Stimulated activated CD4-positive, alpha-beta T cell treated with anti-CD3 and anti-CD28 coated beads, Interleukin-12 subunit alpha, Interleukin-12 subunit beta, amount 100 ng/mL, for 48 hours (primary cell): ENCODE data around the gene WIPI1.
"Not testable (repeated sequence)": the region's sequence is repeated elsewhere in the genome, so short reads cannot be mapped to it uniquely, and the experiment has no call there.

Source experiments
- DNase-seq, 3 donors: peaks; one replicate each; pipeline ENCODE4 v3.0.0-alpha.2; 2020; ENCODE audit warnings: low read depth in 2 of 3, low spot score in 1 of 3

WIPI1 gene

GRCh38 chr17:68418876-68419275 is 38.4 kb downstream of the WIPI1 start:
- DNase-seq, result no peak

DNA sequence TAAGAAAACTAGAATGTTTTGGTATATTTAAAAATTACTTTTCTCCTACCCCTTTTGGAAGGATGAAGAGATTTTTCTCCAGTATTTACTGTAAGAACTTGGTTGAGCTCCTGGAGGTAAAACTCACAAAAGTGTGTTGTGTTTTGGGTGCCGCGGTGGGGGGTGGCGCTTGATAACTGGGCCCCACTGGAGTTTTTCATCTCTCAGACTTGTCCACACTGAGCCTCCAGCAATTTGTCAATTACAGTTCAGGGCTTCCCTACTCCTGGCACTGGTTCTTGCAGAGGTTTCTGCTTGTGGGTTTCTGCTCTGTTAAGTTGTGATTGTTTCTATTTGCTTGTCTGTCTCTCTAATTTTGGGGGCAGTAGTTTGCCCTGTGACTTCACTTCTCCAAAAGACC is 40.0 kb downstream of the WIPI1 start:
- DNase-seq, result no peak

DNA sequence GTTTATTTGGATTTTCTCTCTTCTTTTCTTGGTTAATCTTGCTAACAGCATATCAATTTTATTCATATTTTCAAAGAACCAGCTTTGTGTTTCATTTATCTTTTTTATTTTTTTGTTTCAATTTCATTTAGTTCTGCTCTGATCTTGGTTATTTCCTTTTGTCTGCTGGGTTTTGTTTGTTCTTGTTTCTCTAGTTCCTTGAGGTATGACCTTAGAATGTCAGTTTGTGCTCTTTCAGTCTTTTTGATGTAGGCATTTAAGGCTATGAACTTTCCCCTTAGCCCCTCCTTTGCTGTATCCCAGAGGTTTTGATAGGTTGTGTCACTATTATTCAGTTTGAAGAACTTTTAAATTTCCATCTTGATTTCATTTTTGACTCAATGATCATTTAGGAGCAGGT is 42.4 kb downstream of the WIPI1 start:
- not testable (repeated sequence) for DNase-seq

GRCh38 chr17:68413597-68414560 is 43.4 kb downstream of the WIPI1 start:
- peak in 2 of 3 donors; percentile 45 to 46 for DNase-seq

GRCh38 chr17:68407656-68408055 is 49.6 kb downstream of the WIPI1 start:
- DNase-seq, result not testable (repeated sequence)

- DNase-seq, result not testable (repeated sequence)
Observed at GRCh38 chr17:68403837-68404236, 53.5 kb downstream of the WIPI1 start.

- DNase-seq, result no peak
Observed at GRCh38 chr17:68403122-68403521, 54.2 kb downstream of the WIPI1 start.

DNA sequence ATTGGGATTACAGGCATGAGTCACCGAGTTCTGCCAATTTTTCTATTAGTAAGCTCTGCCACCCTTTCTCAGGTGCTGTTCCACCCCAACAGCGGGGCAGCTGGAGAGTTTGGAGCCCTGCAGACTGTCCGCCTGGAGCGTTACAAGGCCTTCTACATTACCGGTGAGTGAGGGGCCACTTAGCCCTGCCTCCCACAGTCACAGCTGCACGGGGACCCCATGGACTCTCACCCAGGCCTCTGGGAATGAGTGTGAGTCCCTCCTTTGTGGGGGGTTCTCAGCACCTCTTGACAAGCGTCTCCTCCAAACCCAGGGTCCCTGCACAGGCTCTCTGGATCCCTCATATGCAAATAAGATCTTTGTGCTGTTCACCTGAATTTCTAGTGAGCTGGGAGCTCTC is 56.0 kb downstream of the WIPI1 start:
- DNase-seq, result no peak

DNA sequence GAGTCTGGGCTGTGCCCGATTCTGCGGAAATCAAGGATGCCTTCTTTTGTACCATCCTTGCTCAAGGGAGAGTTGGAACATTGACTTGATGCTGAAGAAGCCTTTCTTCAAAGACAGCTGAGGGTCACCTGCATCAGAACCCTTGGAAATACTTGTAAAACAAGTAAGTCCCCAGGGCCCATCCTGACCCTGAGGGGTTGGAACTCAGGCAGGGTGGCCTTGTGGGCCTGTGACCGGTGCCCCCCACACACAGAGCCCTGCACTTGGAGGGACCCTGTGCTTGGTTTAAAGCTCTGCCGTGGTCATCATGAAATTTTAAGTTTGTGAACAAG is 56.9 kb downstream of the WIPI1 start:
- DNase-seq, result no peak

DNA sequence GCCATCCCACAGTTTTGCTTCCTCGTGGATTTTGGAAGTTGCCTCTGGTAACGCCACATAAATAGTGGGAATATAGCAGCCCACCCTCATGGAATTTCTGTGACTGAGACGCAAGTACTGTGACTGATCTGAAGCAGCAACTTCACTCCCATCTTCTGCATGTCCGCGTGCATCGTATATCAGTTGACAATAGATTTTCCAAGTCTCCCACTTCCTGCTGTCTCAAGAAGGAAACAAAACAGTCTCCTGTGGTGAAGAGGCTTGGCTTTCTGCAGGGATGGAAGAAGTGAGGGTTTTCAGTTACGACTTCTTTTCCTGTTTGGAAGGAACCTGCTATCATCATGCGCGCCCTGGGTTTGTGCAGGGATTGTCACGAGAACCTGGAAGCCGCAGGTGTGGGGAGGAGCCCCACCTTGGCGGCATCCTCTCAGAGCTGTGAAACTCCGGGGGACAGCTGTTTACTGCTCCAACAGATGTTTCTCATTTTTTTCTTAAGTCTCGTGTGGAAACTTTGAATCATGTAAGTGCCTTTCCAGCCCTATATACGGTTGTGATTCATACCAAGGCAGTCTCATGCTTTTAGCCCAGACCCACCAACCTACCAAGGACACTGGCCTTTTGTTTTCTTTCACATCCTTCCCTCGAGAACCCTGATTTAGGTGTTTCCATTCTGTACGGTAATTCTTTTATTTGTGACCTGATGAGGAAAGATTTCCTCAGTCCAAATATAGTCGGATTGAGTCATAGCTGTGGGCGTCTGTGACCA is 57.5 kb downstream of the WIPI1 start:
- peak; percentile 32 to 44 (median 41) for DNase-seq

- DNase-seq, result peak in 1 of 3 donors; percentile 21
Observed at GRCh38 chr17:68398691-68399637, 58.3 kb downstream of the WIPI1 start.

DNA sequence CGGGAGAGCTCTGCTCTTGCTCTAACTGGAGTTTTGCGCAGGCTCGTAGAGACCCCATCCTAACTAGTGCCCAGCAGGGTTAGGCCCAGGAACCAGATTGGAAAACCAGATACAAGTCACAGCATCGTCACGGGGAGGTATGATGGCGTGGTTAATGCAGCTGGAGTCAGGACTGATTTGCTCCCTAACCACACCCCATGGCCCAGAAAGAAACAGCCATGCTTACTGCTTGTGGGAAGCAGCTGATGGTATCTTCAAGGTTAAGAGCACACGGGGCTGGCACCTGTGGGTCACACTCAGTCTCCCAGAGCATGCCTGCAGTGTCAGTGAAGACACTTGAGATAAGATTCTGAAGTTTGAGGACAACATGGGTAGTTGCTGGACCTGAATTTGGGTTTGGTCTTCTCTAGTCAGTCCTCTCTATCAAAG is 60.2 kb downstream of the WIPI1 start:
- no peak for DNase-seq

DNA sequence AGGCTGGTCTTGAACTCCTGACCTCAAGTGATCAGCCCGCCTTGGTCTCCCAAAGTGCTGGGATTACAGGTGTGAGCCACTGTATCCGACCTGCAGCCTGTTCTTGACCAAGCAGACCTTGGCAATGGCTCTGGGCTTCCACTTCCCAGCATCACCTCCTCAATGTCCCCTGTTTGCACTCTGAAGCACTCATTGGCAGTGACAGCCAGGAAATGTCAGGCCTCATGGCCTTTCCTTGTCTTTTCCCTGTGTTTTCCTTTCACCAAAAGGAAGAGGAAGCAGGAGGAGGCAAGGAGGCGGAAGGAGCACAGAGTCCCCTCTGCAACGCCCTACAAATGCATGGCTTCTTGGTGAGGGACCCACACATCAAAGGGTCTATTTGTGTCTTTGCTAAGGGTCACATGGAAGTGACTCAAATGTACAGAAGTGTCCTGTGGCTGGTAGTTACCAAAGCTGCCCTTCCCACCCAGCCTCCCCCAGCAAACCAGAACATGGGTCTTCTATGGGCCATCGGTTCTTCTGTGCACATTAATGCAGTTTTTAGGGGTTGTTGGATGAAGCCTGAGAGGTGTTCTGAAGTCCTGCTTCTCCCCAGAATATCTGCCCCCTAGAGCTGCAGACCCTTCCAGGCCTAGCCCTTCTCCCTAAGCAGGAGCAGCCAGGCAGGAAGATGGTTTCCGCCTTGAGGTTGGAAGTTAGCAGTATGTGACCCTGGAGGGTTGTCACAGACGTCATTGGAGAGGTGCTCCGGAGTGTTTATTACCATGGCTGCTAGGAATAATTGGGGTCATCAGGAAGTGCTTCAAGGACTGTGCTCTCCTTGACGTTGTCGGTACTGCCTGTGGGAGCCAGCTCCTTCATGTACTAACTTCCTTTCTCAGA is 60.8 kb downstream of the WIPI1 start:
- DNase-seq, result no peak

DNA sequence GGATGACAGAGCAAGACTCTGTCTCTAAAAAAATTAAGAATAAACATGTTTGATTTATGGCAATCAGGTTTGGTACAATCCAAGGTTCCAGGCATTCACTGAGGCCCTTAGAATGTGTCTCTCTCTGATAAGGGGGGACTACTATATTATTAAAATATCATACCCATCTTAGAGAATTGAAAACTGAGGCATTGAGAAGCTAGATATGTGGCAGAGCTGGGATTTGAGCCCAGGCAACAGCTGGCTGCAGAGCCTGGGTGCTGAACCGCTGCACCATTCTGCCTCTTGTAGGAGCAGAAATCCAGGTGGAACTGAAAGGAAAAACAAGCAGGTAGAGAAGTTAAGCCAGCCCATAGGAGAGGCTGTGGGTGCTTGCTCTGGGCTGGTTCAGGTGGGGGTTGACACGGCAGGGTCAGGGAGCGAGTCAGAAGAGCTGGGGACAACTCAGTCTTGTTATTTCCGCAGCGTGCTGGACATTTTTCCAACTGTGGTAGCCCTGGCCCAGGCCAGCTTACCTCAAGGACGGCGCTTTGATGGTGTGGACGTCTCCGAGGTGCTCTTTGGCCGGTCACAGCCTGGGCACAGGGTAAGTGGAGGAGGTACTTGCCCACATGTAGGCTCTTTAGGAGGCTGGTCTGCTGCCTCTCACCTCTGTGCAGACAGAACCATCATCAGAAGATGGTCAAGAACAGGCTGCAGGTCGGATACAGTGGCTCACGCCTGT is 62.5 kb downstream of the WIPI1 start:
- no peak for DNase-seq

DNA sequence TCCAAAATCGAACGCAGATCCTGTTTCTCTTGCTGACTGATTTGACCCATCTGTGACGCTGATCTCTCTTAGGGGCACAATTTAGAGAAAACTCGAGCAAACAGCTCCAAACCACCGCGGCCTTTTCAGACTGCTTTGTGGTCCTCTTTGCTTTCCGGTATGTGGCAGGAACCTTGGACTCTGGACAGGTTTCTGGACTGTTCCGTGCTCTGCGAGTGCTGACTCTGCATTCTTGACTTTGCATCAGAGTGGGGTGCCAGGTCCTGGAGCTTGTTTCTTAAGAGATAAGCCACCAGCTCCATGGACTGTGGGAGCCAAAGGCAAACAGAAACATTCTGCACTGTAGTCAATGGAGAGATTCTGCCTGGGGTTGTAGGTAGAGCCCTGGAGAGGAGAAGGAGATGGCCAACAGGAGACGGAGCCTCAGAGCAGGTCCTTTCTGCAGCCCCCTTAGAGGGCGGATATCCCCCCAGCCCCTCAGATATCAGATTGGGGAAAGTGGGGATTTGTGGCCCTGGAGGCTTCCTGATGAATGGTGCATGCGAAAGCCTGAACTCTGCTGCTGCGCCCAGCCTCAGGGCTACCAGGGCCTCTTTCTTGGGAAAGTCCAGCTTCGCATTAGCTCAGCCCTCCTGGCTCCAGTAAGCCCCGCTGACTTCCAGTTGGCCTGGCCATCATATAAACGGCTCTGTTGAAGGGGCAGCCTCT is 65.6 kb downstream of the WIPI1 start:
- DNase-seq, result no peak

DNA sequence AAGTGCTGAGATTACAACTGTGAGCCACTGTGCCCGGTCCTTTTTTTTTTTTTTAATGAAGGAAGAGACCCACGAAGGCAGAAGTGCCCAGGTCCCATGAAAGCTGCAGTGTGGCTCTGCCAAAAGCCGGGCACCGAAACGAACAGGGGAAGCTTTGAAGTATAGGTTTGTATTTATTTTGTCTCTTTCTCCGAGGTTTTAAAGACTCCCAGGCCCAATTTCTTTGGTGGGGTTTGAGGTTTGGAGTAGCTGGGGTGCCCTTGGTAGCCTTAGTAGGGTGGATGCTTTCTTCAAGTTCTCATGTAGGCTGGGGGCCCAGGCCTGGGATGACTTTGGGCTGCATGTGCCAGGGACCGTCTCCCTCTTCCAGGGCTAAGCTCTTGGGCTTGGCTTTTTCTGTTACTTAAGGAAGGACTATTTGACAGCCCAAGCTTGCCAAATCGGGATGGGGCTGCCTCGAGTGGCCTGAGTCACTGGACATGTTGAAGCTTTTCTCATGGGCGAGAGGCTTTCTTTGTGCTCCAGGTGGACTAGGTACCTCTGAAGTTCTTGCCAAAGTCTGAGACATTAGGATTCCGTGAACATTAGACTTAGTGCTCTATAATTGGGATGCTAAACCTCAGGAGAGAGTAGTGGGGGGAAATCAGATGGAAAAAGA is 66.3 kb downstream of the WIPI1 start:
- DNase-seq, result no peak

DNA sequence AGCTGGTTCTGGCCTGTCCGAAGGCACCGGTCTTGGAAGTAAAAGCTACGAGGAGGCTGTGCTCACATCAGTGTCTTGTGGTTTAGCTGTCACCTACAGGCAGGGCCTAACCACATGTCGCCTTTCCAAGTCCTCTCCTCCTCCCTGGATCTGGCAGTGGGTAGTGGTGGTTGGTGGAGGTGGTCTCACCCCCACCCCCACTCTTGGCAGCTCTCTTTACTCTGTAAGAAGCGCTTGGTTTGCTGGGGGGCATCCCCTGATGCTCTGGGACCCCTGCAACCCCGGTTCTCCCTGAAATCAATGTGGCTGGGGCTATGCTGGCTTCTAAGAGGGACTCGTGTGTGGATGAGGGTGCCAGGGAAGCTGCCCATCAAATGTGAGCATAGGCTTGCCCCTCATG is 68.3 kb downstream of the WIPI1 start:
- DNase-seq, result no peak
